Panc1 (cell line): ENCODE results near the gene NOXA1.

Experiments used
- CTCF ChIP-seq: fragments of 450-650 bp; IDR thresholded peaks from 2 replicates; pipeline ENCODE4 v1.5.1; 2017; ENCODE audit warnings: mild to moderate bottlenecking
- POLR2AphosphoS5 ChIP-seq: IDR thresholded peaks from 2 replicates; pipeline ENCODE4 v1.6.1; 2012; ENCODE audit warnings: mild to moderate bottlenecking, low read depth, low read length, moderate library complexity

GRCh38 chr9:137427454-137428310 is 4.5 kb downstream of the NOXA1 start:
- TF ChIP-seq POLR2AphosphoS5 (no peak), CTCF (no peak)
